SK-N-SH treated with all-trans-retinoic acid at 6 μM for 48 hours (cell line): ENCODE data around the gene XRN2.

ENCODE experiments used
- CSDC2 ChIP-seq: fragments of 250-450 bp; sonication (Bioruptor Pico); IDR thresholded peaks from 2 replicates; pipeline ENCODE4 v1.5.0; 2020; ENCODE audit warnings: mild to moderate bottlenecking, moderate library complexity
- CSRNP3 ChIP-seq: fragments of 250-450 bp; sonication (Bioruptor Pico); IDR thresholded peaks from 2 replicates; pipeline ENCODE4 v1.5.1; 2021; ENCODE audit warnings: mild to moderate bottlenecking, moderate library complexity
- ISL1 ChIP-seq: fragments of 250-450 bp; sonication (Bioruptor Pico); IDR thresholded peaks from 2 replicates; pipeline ENCODE4 v2.1.2; 2022; ENCODE audit warnings: mild to moderate bottlenecking, moderate library complexity
- TOX ChIP-seq: fragments of 250-450 bp; sonication (Bioruptor Pico); IDR thresholded peaks from 2 replicates; pipeline ENCODE4 v1.8.0; 2021; ENCODE audit warnings: mild to moderate bottlenecking, moderate library complexity, borderline replicate concordance
- TF ChIP-seq, protein P1 (sequence below): fragments of 250-450 bp; sonication (Bioruptor Pico); IDR thresholded peaks from 2 replicates; pipeline ENCODE4 v1.8.0; 2020; ENCODE audit warnings: mild to moderate bottlenecking, moderate library complexity, borderline replicate concordance

DNA sequence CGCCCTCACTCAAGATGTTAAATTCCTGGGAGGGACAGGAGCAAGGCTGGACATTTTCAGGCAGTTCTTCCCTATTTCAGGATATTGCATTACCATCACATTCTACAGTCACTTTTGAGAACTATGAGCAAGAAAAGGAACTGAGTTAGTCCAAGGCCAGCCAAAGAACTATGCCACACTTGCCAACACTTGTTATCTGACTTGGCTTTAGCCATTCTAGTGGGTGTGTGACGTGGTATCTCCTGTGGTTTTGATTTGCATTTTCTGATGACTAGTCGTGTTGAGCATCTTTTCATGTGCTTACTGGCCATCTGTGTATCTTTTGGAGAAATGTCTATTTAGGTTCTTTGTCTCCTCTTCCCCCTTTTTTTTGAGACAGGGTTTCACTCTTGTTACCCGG lies 12.0 kb downstream of the XRN2 start:
- TF ChIP-seq CSDC2: no peak
- no peak for TF ChIP-seq TOX
- TF ChIP-seq ISL1: no peak
- TF ChIP-seq CSRNP3 (CRISPR knock-in tag): no peak
- TF ChIP-seq, protein P1, sequence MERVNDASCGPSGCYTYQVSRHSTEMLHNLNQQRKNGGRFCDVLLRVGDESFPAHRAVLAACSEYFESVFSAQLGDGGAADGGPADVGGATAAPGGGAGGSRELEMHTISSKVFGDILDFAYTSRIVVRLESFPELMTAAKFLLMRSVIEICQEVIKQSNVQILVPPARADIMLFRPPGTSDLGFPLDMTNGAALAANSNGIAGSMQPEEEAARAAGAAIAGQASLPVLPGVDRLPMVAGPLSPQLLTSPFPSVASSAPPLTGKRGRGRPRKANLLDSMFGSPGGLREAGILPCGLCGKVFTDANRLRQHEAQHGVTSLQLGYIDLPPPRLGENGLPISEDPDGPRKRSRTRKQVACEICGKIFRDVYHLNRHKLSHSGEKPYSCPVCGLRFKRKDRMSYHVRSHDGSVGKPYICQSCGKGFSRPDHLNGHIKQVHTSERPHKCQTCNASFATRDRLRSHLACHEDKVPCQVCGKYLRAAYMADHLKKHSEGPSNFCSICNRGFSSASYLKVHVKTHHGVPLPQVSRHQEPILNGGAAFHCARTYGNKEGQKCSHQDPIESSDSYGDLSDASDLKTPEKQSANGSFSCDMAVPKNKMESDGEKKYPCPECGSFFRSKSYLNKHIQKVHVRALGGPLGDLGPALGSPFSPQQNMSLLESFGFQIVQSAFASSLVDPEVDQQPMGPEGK: no peak
